Endothelial cell of umbilical vein (primary cell): ENCODE results near the gene SHISA5. TPM values are rescaled to one million over a fixed set of nuclear protein-coding genes. Genes with fewer than 3 reads are reported as not detected.

Experiments used
- BruUV-seq: library from RNA; stranded (reverse); fragments of 400-500 nt; replicated peaks from 2 replicates; lab custom pipeline; 2021; lab: Mats Ljungman, UMichigan
- CTCF ChIA-PET: fragments of 300-600, 350-600 bp; sonication (Branson Sonifier 250); formaldehyde crosslinking; loops from one replicate; lab custom pipeline; 2021; ENCODE audit warnings: antibody characterized with exemption, inconsistent platforms; lab: Charles Lee
- POLR2A ChIA-PET: fragments of 300-600, 350-600 bp; sonication (Branson Sonifier 250); formaldehyde crosslinking; loops from one replicate; lab custom pipeline; 2021; ENCODE audit warnings: antibody characterized with exemption, inconsistent platforms; lab: Charles Lee
- DNase-seq: peaks from one replicate; pipeline ENCODE4 v3.0.0-alpha.2; 2011; ENCODE audit warnings: low read depth, low spot score
- FAIRE-seq: peaks from 2 replicates; lab custom pipeline; 2011; peaks lifted over from hg19 to GRCh38; lab: Jason Lieb, UNC
- H2AFZ ChIP-seq: 2 replicates; pipeline ENCODE4 v1.6.0; 2012; ENCODE audit warnings: low read depth, low read length, control low read depth, inconsistent platforms
- H3K27ac ChIP-seq: 2 replicates; pipeline ENCODE4 v1.5.1; 2011; ENCODE audit warnings: low read depth, mild to moderate bottlenecking, control low read depth, low read length, moderate library complexity; ENCODE audit not compliant: insufficient read depth
- H3K27me3 ChIP-seq, 2 experiments: 2 replicates each; pipeline versions ENCODE4 v1.6.0 to v1.6.1; 2011; ENCODE audit warnings: low read length in 2 of 2, mixed read lengths in 1 of 2; ENCODE audit not compliant: control insufficient read depth in 2 of 2, insufficient read depth in 2 of 2
- H3K36me3 ChIP-seq, 2 experiments: 2 replicates in 1 of 2; 3 replicates in 1 of 2; pipeline ENCODE4 v1.5.1; 2011; ENCODE audit warnings: low read length in 2 of 2, mild to moderate bottlenecking in 1 of 2, moderate library complexity in 1 of 2; ENCODE audit not compliant: control insufficient read depth in 2 of 2, insufficient read depth in 2 of 2; ENCODE audit errors: extremely low read depth in 1 of 2
- H3K4me1 ChIP-seq: 3 replicates; pipeline ENCODE4 v1.5.1; 2011; ENCODE audit warnings: mild to moderate bottlenecking, low read length; ENCODE audit not compliant: control insufficient read depth, insufficient read depth; ENCODE audit errors: extremely low read depth
- H3K4me2 ChIP-seq: 2 replicates; pipeline ENCODE4 v1.6.1; 2011; ENCODE audit warnings: low read length, control low read depth, mixed read lengths; ENCODE audit not compliant: insufficient read depth
- H3K4me3 ChIP-seq, 3 experiments: fragments of 200-600 bp in 1 of 3; sonication (generic), shearing (Covaris generic) in 1 of 3; replicated peaks in 1 of 3; 2 replicates each; pipeline ENCODE4 v1.5.1; 2011 to 2016; ENCODE audit warnings: control low read depth in 3 of 3, low read length in 3 of 3, mild to moderate bottlenecking in 2 of 3, inconsistent platforms in 1 of 3, low read depth in 1 of 3, moderate library complexity in 1 of 3; ENCODE audit not compliant: insufficient read depth in 1 of 3
- H3K79me2 ChIP-seq: 2 replicates; pipeline ENCODE4 v1.6.0; 2012; ENCODE audit warnings: low read length, inconsistent platforms; ENCODE audit not compliant: control insufficient read depth, insufficient read depth
- H3K9ac ChIP-seq: replicated peaks from 2 replicates; pipeline ENCODE3; 2011; ENCODE audit warnings: low read length, control low read depth; ENCODE audit not compliant: insufficient read depth; ENCODE audit errors: extremely low read depth
- H3K9me1 ChIP-seq: replicated peaks from 3 replicates; pipeline ENCODE4 v1.6.0; 2011; ENCODE audit warnings: mild to moderate bottlenecking, low read length; ENCODE audit not compliant: control insufficient read depth, insufficient read depth; ENCODE audit errors: extremely low read depth
- H3K9me3 ChIP-seq: replicated peaks from 2 replicates; pipeline ENCODE4 v1.5.1; 2012; ENCODE audit warnings: low read length, inconsistent platforms; ENCODE audit not compliant: control insufficient read depth, insufficient read depth
- H4K20me1 ChIP-seq: replicated peaks from 2 replicates; pipeline ENCODE3; 2011; ENCODE audit warnings: mild to moderate bottlenecking, low read length; ENCODE audit not compliant: control insufficient read depth, insufficient read depth; ENCODE audit errors: extremely low read depth
- EZH2 ChIP-seq: IDR thresholded peaks from 2 replicates; pipeline ENCODE4 v1.6.1; 2012; ENCODE audit warnings: borderline replicate concordance, low read depth, mild to moderate bottlenecking, moderate library complexity, low read length, inconsistent platforms; ENCODE audit not compliant: severe bottlenecking
- FOS ChIP-seq: IDR thresholded peaks from 2 replicates; pipeline ENCODE4 v1.6.1; 2011; ENCODE audit warnings: mild to moderate bottlenecking, low read length, moderate library complexity, borderline replicate concordance; ENCODE audit not compliant: insufficient read depth
- GATA2 ChIP-seq: IDR thresholded peaks from 2 replicates; pipeline ENCODE4 v1.7.0; 2011; ENCODE audit warnings: low read depth, mild to moderate bottlenecking, moderate library complexity, mixed read lengths, low read length; ENCODE audit not compliant: insufficient read length, insufficient read depth
- JUN ChIP-seq: IDR thresholded peaks from 2 replicates; pipeline ENCODE4 v1.6.1; 2011; ENCODE audit warnings: borderline replicate concordance, low read depth; ENCODE audit not compliant: insufficient read length, insufficient read depth
- MYC ChIP-seq: IDR thresholded peaks from one replicate; pipeline ENCODE4 v1.6.1; 2011; ENCODE audit warnings: mild to moderate bottlenecking, low read depth, low read length
- POLR2A ChIP-seq: IDR thresholded peaks from 2 replicates; pipeline ENCODE4 v1.6.1; 2012; ENCODE audit warnings: low read depth, mild to moderate bottlenecking, control low read depth, low read length
- POLR2AphosphoS5 ChIP-seq: IDR thresholded peaks from 2 replicates; pipeline ENCODE4 v1.6.1; 2012; ENCODE audit warnings: low read depth, mild to moderate bottlenecking, control low read depth, low read length, moderate library complexity; ENCODE audit not compliant: insufficient read depth
- dilution Hi-C: fragments of 300-500 bp; cut with MboI; formaldehyde crosslinking; loops from one replicate; pipeline ENCODE4 v1.15.0; 2019; ENCODE audit warnings: low sequenced_read_pairs; ENCODE audit not compliant: extremely low pct_ligation_motif_present
- intact Hi-C: fragments of 100-400 bp; cut with micrococcal nuclease; formaldehyde crosslinking; loops from one replicate; pipeline ENCODE4 v1.10.0; 2022
- polyA plus RNA-seq, 4 experiments: library from polyadenylated mRNA; depleted of rRNA in 3 of 4; stranded (reverse) in 3 of 4; unstranded in 1 of 4; fragments of >200 nt; gene quantifications; 2 replicates each; pipeline versions ENCODE4 v1.2.1 to v1.2.3, GENCODE V29; 2011 to 2012; ENCODE audit warnings: missing spikeins in 1 of 4
- total RNA-seq: library from RNA; stranded (reverse); gene quantifications from 2 replicates; pipeline ENCODE4 v1.2.3, GENCODE V29; 2021
- TF ChIP-seq, protein P1 (sequence below), 2 donors: IDR thresholded peaks; 1 replicate in 1 of 2; 2 replicates in 1 of 2; pipeline ENCODE4 v1.5.1; 2011; ENCODE audit warnings: low read length in 2 of 2, mild to moderate bottlenecking in 2 of 2, moderate library complexity in 2 of 2, control low read depth in 1 of 2, inconsistent platforms in 1 of 2, low read depth in 1 of 2; ENCODE audit not compliant: insufficient read depth in 1 of 2; ENCODE audit errors: extremely low read depth in 1 of 2
- TF ChIP-seq, protein P2 (sequence below): IDR thresholded peaks from 2 replicates; pipeline ENCODE4 v1.6.1; 2011; ENCODE audit not compliant: insufficient read depth, insufficient read length

SHISA5 gene
- total and polyA plus RNA-seq, 2 donors (not counting 3 experiments of a cell fraction or from before 2014, with no cell fraction given) = 205 to 320 TPM

- Histone ChIP-seq H3K4me2 (peak overlapping the region; percentile 71), H3K27me3 (no peaks in the 10 kb centered on the region), H4K20me1 (no peaks in the 10 kb centered on the region), H3K4me1 (peaks cover 12% of the 10 kb centered on the region), H3K9me3 (no peaks in the 10 kb centered on the region), H3K4me3 (peak overlapping the region; percentile 52 to 98 (median 98)), H3K36me3 (peaks cover 0 to 32% of the 10 kb centered on the region in 2 experiments), H2AFZ (peak overlapping the region; percentile 66), H3K79me2 (peaks cover 48% of the 10 kb centered on the region), H3K9me1 (no peaks in the 10 kb centered on the region), H3K9ac (peak overlapping the region; percentile 98), H3K27ac (peak overlapping the region; percentile 95)
- FAIRE-seq (no peak), DNase-seq (no peak)
- intact Hi-C loops = no loop called here
- ChIA-PET POLR2A (no interaction called here), CTCF (interaction anchor here (1.0 to 3.9 kb wide), 10 partner anchors 8 to 213 kb away, joined by 3 to 26 read pairs (median 8); partner anchors contain the start of genes CCDC51, SHISA5 and TMA7)
- BruUV-seq = TSS peak; percentile 58
- dilution Hi-C loops = no loop called here
- TF ChIP-seq GATA2 = no peak
- TF ChIP-seq, protein P1, sequence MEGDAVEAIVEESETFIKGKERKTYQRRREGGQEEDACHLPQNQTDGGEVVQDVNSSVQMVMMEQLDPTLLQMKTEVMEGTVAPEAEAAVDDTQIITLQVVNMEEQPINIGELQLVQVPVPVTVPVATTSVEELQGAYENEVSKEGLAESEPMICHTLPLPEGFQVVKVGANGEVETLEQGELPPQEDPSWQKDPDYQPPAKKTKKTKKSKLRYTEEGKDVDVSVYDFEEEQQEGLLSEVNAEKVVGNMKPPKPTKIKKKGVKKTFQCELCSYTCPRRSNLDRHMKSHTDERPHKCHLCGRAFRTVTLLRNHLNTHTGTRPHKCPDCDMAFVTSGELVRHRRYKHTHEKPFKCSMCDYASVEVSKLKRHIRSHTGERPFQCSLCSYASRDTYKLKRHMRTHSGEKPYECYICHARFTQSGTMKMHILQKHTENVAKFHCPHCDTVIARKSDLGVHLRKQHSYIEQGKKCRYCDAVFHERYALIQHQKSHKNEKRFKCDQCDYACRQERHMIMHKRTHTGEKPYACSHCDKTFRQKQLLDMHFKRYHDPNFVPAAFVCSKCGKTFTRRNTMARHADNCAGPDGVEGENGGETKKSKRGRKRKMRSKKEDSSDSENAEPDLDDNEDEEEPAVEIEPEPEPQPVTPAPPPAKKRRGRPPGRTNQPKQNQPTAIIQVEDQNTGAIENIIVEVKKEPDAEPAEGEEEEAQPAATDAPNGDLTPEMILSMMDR (IDR thresholded peaks at IDR 0.05; ENCODE audit: extremely low read depth in 1 of 2, insufficient read depth in 1 of 2, low read depth in 1 of 2, low read length in 2 of 2) = no peak
- TF ChIP-seq EZH2 = no peak
- no peak for TF ChIP-seq POLR2A
- no peak for TF ChIP-seq FOS
- no peak for TF ChIP-seq POLR2AphosphoS5
- TF ChIP-seq JUN = no peak
- TF ChIP-seq, protein P2, sequence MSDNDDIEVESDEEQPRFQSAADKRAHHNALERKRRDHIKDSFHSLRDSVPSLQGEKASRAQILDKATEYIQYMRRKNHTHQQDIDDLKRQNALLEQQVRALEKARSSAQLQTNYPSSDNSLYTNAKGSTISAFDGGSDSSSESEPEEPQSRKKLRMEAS = no peak
- TF ChIP-seq MYC = no peak
These were observed 31.4 kb downstream of the SHISA5 start for GRCh38 chr3:48472673-48472922.
